SK-N-MC (cell line): Measurements from ENCODE around the gene TIPARP.

Experiments
- EZH2 ChIP-seq: fragments of 200-600 bp; sonication (generic); IDR thresholded peaks from one replicate; pipeline ENCODE4 v1.6.1; 2017; ENCODE audit warnings: antibody characterized with exemption
- POLR2AphosphoS5 ChIP-seq: IDR thresholded peaks from 2 replicates; pipeline ENCODE4 v1.6.1; 2012; ENCODE audit warnings: mild to moderate bottlenecking, low read depth, low read length, borderline replicate concordance

DNA sequence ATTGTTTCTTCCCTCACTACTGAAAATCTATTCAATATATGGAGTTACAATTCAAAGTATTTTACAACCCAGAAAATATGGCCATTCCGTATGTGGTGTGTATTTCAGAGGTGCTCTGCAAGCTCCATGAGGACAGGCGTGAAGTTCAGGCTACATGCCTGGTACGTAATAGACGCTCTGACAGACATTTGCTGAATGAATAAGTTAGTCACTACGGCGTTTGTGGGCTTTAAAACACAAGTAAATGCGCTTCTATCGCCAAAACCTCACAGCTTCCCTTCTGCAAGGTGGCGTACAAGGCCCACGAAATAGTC is 701 bp upstream of the TIPARP start:
- no peak for TF ChIP-seq EZH2
- no peak for TF ChIP-seq POLR2AphosphoS5
